Mucosa of descending colon (tissue), 3 donors: ENCODE results near the gene MED12L. TPM values are rescaled to one million over a fixed set of nuclear protein-coding genes. Genes with fewer than 3 reads are reported as not detected.

Experiments used
- ATAC-seq: fragments of 200-7000 bp; cut with Tn5 transposase; one replicate; pipeline ENCODE4 v1.9.1; 2020; ENCODE audit warnings: mild to moderate bottlenecking, moderate library complexity
- DNase-seq, 3 donors: peaks; one replicate each; pipeline ENCODE4 v3.0.0-alpha.2; 2020
- H3K36me3 ChIP-seq: fragments of 200-600 bp; one replicate; pipeline ENCODE4 v1.8.0; 2021; ENCODE audit warnings: low read depth, mild to moderate bottlenecking
- H3K4me1 ChIP-seq: fragments of 200-600 bp; one replicate; pipeline ENCODE4 v1.8.0; 2021; ENCODE audit warnings: low read depth, mild to moderate bottlenecking
- H3K4me3 ChIP-seq: fragments of 200-600 bp; one replicate; pipeline ENCODE4 v1.8.0; 2021; ENCODE audit warnings: mild to moderate bottlenecking
- H3K9me3 ChIP-seq: fragments of 200-600 bp; one replicate; pipeline ENCODE4 v1.8.0; 2021; ENCODE audit warnings: mild to moderate bottlenecking
- intact Hi-C, 2 donors: fragments of 100-400 bp; cut with DNase I in 1 of 2; cut with micrococcal nuclease in 1 of 2; formaldehyde crosslinking; loops; one replicate each; pipeline versions ENCODE4 v1.11.0 to v1.11.1; 2022; cut with DNase I, micrococcal nuclease
- total RNA-seq, 3 donors: library from RNA; stranded (reverse); fragmentation: NEBNext Ultra II Directional in 2 of 3; extraction: Animal tissue kit (Norgen Biotek cat#: 25700) in 2 of 3; gene quantifications; one replicate each; pipeline versions ENCODE4 v1.2.1 to v1.2.4, GENCODE V29; 2021 to 2023
- TF ChIP-seq, protein P1 (sequence below): fragments of 200-600 bp; IDR thresholded peaks from one replicate; pipeline ENCODE4 v1.8.0; 2022; ENCODE audit warnings: antibody characterized with exemption, mild to moderate bottlenecking
- donor health status: DM: no; HTN: no; CAD: no; lungs with moderate emphysema.
- donor health status: DM: no; HTN: no; CAD: no.
- donor health status: DM: no; HTN: yes; CAD: no.

Gene MED12L
- total RNA-seq, 3 donors from 2014 or later: 0.39 to 2.4 (median 0.55) TPM

GRCh38 chr3:151085889-151086483, 522 bp downstream of the MED12L start:
- intact Hi-C loops: no loop called here
- TF ChIP-seq, protein P1, sequence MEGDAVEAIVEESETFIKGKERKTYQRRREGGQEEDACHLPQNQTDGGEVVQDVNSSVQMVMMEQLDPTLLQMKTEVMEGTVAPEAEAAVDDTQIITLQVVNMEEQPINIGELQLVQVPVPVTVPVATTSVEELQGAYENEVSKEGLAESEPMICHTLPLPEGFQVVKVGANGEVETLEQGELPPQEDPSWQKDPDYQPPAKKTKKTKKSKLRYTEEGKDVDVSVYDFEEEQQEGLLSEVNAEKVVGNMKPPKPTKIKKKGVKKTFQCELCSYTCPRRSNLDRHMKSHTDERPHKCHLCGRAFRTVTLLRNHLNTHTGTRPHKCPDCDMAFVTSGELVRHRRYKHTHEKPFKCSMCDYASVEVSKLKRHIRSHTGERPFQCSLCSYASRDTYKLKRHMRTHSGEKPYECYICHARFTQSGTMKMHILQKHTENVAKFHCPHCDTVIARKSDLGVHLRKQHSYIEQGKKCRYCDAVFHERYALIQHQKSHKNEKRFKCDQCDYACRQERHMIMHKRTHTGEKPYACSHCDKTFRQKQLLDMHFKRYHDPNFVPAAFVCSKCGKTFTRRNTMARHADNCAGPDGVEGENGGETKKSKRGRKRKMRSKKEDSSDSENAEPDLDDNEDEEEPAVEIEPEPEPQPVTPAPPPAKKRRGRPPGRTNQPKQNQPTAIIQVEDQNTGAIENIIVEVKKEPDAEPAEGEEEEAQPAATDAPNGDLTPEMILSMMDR: no peak
- peaks cover 20% of the 10 kb centered on the region for H3K4me1 ChIP-seq
- DNase-seq (peak; percentile 3 to 51 (median 31)), ATAC-seq (peak; percentile 41)
- no peaks in the 10 kb centered on the region for H3K9me3 ChIP-seq
- H3K36me3 ChIP-seq: no peaks in the 10 kb centered on the region
- no peak overlapping the region for H3K4me3 ChIP-seq

- intact Hi-C loops: no loop called here
- H3K36me3 ChIP-seq: no peaks in the 10 kb centered on the region
- DNase-seq (peak; percentile 62 to 73 (median 70)), ATAC-seq (peak; percentile 84)
- TF ChIP-seq, protein P1: no peak
- no peak overlapping the region for H3K4me3 ChIP-seq
- H3K9me3 ChIP-seq: no peaks in the 10 kb centered on the region
- peaks cover 20% of the 10 kb centered on the region for H3K4me1 ChIP-seq
Observed at GRCh38 chr3:151086484-151087456, 1.3 kb downstream of the MED12L start.

DNA sequence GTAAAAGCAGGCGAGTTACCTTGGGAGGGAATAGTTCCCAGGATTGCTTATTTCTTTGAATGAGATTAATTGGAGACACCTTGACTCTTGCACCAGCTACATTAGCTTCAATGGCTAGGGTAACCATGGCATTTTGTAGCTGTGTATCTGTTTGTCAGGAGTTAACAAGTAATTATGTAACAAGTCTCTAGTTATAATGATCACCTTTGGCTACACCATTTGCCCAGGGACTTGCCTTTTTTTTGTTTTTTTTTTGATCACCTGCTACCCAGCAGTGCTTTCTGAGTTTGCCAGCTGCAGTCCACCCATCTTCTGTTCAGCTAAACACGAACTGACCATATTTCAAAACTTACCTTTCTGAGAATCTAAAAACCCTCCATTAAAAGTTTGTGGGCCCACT, 2.2 kb downstream of the MED12L start:
- ATAC-seq: no peak
- intact Hi-C loops: no loop called here
- Histone ChIP-seq H3K36me3 (no peaks in the 10 kb centered on the region), H3K4me3 (no peak overlapping the region), H3K9me3 (no peaks in the 10 kb centered on the region), H3K4me1 (peaks cover 20% of the 10 kb centered on the region)
- TF ChIP-seq, protein P1: no peak
- no peak for DNase-seq

DNA sequence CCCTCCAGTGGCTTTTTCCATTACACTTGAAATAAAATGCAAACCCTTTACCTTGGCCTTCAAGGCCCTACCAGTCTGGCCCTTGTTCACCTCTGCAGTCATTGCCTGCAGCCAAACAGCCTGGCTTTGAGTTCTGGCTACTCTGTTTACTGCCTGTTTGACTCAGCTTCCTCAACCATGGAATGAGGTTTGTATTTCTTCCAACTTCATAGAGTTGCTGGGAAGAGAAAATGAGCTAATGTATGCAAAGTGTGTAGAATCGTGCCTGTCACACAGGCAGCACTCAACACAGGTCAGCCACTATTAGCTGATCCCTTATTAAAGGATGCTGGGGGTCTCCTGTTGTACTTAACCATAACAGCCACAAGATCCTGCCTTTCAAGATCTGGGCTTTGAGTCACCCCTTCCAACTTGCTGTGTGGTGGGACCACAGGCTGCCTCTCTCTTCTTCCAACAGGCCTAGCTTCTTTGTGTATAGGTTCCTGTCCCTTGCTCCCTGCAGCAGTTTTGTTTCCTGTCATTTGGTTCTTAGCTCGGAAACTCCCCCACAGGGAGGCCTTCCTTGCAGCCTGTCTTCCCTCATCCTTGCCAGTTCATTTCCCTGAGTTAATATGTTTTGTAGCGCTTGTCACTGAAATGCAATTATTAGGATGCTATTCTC, 6.4 kb downstream of the MED12L start:
- DNase-seq: no peak
- intact Hi-C loops: no loop called here
- Histone ChIP-seq H3K36me3 (no peaks in the 10 kb centered on the region), H3K4me3 (no peak overlapping the region), H3K9me3 (no peaks in the 10 kb centered on the region), H3K4me1 (peaks cover 3% of the 10 kb centered on the region)
- no peak for ATAC-seq
- TF ChIP-seq, protein P1: no peak

GRCh38 chr3:151093148-151093547, 7.7 kb downstream of the MED12L start:
- Histone ChIP-seq H3K4me1 (no peaks in the 10 kb centered on the region), H3K4me3 (no peak overlapping the region), H3K9me3 (no peaks in the 10 kb centered on the region), H3K36me3 (no peaks in the 10 kb centered on the region)
- TF ChIP-seq, protein P1: no peak
- ATAC-seq: no peak
- intact Hi-C loops: no loop called here
- no peak for DNase-seq
